GM21723 (cell line): ENCODE results near the gene PWP1.
A peak's percentile ranks its signal among the peaks of the same experiment; 100 is the strongest.

Source experiments
- ATAC-seq: cut with Tn5 transposase; IDR thresholded peaks from one replicate; pipeline ENCODE4 v1.9.1; 2021; ENCODE audit warnings: mild to moderate bottlenecking, moderate library complexity; ENCODE audit not compliant: unreplicated experiment

The PWP1 gene

DNA sequence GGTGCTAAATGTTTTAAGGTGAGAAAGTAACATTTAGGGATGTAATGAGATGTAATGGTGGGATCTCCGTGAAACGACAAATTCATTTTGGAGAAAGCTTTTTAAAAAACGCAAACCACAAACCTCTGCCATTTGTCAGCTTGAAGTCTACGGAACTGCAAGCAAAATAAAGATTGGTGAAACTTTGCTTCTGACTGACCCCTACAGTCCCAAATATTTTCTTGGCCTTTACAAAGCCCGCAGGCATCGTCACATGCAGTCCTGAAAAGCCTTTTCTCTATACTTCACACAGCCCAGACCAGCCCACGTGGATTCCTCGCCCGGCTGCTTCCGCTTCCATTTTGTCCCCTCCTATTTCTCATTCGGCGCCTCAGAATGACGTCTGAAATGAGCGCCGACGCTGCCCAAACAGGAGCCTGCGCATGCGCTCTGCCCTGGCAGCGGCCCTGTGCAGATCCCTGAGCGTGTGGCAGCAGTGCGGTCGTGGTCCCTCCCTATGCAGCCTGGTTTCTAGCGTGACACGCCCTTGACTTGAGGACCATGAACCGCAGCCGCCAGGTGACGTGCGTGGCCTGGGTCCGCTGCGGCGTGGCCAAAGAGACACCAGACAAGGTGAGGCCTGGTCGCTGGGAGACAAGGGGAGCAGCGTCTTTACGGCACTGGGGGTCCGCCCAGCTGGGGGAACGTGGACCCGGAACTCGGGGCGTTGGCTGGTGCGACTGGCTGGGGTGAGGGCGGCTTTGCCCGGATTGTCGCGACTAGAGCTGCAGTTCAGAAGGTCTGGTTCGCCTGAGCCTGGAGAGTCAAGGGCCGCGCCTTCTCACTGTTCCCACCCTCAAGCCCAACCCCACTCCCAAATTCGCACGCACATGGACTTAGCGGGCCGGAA is at the start of gene PWP1:
Gene PWP1 (plus strand): TSS at position 440 of the 889 bp plus-strand sequence. CDS start 101 bp downstream, at position 541.
- ATAC-seq, result peak; percentile 86

- ATAC-seq, result no peak
These were observed 44.4 kb upstream of the PWP1 start for GRCh38 chr12:107641154-107641553.

DNA sequence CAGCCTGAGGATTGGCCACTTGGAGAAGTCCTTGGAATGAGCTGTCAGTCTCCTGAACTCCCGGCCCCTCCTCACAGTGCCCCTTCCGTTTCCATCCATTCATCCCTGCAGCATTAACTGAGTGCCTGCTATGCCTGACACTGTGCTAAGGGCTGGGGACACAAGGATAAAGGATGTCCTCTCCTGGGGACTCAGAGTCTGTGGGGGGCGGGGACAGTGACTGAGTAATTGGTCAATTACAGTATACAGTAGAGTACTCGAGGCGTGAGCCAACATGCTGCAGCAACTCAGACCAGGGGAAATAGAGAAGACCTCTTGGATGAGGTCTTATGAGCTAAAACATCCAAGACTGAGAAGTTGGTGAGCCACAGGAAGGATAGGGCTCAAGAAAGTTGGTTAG is 43.4 kb upstream of the PWP1 start:
- ATAC-seq, result no peak

DNA sequence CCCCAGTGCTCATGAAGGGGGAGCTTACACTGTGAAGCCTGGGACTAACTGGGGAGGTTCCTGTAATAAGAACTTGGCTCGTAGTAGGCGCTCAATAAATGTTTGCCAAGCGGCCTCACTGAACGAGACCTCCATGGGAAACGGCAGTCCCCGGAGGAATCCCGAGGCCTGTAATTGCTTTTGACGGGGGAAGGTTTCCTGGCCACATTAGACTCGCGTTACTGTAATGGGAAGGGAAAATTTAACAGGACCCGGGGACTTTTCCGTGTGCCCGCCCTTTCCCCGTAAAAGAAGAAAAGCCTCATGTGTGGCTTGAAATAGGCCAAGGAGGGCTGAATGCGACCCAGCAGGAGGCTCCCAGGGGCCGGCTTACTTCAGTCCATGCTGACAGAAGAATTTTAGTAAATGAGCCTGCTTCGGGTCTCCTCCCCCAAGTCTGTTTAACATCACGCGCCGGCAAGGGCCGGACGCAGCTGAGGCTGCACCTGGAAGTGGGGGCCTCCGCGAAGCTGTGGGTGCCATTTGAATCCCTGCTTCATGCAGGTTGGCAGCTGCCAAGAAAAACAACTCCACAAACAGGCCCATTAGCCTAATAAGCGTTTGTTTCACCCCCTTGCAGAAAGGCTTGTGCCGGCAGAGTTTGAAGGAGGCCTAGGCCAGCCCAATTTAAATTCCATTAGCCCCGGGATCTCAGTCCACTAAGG is 39.8 kb upstream of the PWP1 start:
- no peak for ATAC-seq

GRCh38 chr12:107646436-107646835 is 39.2 kb upstream of the PWP1 start:
- ATAC-seq, result no peak

DNA sequence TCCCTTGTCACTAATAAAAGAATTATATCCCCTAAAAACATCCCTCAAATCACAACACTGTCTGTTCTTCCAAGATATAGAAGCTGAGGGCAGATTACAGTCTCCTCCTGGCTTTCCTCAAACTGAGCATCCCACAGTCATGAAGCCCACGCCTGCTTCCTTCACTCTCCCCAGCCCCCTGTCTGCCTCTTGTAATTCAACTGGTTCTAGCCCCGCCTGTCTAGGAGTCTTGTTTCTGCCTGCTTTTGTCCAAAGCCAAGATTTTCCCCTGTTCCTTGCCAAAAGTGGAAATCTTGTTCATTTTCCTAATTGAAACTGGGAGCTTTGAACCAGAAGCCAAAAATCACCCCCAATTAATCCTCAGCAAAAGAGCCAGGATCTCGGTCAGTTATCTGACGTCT is 35.9 kb upstream of the PWP1 start:
- no peak for ATAC-seq

GRCh38 chr12:107650977-107651376 is 34.6 kb upstream of the PWP1 start:
- ATAC-seq, result no peak

DNA sequence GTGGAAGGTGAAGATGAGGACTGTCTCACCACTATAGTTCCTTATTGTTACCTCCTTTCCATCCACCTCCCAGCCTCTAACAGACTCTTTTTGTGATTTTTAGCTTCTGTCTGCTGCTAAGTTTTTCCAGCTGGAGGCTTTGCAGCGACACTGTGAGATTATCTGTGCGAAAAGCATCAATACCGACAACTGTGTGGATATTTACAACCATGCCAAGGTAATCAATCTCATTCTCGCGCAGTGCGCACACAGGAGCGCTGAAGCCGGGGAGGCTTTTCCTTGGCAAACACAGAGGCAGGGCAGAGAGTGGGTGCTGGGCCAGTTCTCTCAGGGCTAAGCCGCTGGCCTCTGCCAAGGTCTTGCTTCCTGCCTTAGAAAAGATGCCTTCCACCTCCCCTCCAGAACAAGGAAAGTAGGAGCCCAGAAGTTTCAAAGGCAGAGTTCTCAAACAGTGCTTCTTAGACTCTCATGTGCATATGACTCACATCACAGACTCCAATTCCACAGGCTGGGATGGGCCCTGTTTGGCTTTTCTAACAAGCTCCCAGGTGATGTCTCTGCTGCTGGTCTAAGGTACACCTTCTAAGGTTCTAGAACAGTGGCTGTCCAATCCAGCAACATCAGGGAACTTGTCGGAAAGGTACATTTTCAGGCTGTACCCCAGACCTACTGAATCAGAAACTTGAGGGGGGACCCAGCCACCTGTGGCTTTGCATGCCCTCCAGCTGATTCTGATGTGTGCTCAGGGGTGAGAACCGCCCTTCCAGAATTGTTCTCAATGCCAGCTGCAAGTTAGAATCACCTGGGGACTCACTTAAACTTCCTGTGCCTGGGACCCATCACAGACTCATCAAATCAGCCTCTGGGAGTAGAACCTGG is 33.8 kb upstream of the PWP1 start:
- ATAC-seq, result no peak

GRCh38 chr12:107653519-107653918 is 32.1 kb upstream of the PWP1 start:
- ATAC-seq, result no peak

DNA sequence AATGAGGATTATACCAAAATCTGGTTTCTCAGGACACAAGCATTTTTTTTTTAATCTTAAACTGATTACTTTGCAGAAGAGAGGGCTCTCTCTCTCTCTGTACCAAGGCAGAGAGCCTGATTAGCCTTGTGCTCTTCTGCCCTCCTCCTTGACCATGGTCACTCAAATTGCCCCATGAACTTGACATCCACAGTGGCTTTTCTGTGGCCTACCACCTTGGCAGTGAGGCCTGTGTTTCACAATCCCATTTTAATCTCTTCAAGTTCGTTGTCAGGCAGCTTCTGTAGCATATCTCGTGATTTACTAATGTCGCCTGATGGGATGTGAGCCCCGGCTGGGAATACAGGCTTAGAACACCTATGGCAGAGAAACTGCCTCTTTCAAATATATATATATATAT is 30.7 kb upstream of the PWP1 start:
- ATAC-seq, result no peak

DNA sequence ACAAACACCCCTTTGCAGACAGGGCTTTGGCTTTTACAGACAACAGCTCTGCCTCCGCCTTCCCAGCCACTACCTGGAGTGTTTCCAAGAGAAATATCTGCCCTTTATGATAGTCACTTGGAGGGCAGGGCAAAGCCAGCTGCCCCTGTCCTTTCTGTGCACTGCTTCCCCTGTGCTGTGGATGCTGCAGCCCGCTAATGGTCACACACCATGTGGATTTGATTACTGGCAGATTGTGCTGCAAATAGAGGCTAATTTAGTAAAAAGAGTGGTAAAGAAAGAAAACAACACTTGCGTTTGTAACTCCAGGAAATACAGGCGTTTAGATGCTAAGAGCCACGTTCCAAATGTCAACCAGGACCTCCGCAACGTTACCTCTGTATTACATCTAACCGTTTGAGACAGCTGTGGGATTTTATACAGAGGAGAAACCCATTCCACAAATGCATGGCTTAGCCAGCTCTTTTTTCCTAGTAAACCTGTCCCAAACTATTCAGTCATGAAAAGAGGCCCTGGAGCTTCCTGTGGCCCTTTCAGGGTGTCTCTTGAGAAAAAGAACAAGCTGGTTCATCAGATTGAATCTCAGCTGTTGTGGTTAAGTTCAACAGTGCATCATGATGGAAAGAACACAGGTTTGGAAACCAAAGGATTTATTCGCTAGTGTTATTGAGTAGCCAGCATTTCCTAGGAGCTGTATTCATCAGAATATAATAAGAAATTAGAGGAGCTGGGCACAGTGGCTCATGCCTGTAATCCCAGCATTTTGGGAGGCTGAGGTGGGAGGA is 30.1 kb upstream of the PWP1 start:
- no peak for ATAC-seq

GRCh38 chr12:107656302-107656701 is 29.3 kb upstream of the PWP1 start:
- no peak for ATAC-seq

DNA sequence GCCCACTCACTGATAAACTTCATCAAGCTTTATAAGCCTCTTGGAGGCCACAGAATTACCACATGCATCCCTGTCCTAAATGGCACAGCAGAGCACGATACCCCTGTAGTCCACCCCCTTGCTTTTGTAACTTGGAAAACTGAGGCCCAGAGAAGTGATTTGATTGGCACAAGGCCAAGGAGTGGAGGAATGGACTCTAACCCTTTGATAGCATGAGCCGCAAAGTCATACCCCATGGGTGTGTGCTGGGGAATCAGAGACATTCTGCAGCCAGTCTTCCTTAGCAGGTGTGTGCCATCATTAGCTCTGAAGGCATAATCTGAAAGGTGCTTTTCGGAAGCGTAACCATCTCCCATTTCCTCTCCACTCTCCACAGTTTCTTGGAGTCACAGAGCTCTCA is 28.5 kb upstream of the PWP1 start:
- ATAC-seq, result no peak

DNA sequence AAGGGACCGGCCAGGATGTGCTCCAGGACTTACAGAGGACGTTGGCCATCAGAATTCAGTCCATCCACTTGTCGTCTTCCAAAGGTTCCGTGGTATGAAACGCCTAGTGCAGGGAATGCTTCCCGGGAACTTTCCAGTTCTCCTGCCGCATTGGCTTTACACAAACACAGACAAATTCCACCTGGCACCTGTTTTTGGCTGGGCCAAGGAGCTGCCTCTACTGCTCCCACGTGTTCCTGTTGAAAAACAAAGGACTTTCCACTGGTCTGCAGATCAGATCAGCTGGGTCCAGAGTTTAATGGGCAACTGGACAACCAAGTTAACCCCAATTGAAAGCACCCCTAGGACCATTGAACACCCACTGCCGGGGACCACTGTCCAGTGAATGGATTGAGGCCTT is 28.0 kb upstream of the PWP1 start:
- no peak for ATAC-seq

DNA sequence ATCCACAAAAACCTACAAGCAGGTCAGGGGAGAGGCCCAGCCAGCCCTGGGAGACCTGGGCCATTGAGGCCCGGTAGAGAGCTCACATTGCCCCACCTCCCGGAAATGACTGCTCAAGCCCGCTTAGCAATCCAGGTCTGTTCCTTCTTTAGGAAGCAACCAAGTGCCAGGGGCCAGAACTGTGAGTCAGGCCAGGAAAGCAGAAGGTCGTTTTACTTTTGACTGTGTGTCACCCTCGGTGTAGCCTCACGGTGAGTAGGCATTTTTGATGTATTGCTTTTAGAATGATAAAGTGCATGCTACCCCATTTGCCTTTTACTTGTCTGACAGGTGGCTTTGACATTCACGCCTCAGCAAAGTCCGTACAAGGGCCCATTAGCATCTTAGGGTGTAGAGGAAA is 25.4 kb upstream of the PWP1 start:
- ATAC-seq, result no peak

GRCh38 chr12:107660861-107661415 is 24.7 kb upstream of the PWP1 start:
- ATAC-seq, result no peak

- peak; percentile 72 for ATAC-seq
These were observed 23.8 kb upstream of the PWP1 start for GRCh38 chr12:107661830-107662229.

- ATAC-seq, result no peak
These were observed 23.1 kb upstream of the PWP1 start for GRCh38 chr12:107662484-107662883.

- ATAC-seq, result no peak
These were observed 22.3 kb upstream of the PWP1 start for GRCh38 chr12:107663277-107663676.

DNA sequence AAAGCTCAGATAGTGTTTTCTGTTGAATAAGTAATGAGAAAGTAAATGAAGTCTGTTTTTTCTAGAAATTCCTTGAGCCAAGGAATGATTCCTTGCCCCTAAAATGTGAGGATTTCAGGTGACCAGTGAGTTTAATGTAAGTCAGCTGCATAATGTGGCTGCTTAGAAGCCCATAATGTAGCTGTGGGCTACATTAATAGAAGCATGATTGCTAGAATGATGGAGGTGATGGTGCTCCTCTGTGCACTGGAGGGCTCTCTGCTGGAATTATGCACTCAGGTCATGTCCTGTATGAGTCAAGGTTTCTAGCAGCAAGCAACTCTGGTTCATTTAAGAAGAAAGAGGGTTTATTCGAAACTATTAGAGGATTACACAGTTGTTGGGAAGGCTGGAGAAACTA is 19.6 kb upstream of the PWP1 start:
- ATAC-seq, result no peak
